ENCODE measurements around the gene CYBB. TPM values are rescaled to one million over a fixed set of nuclear protein-coding genes. Genes with fewer than 3 reads are reported as not detected.

The CYBB gene
- total and polyA plus RNA-seq, 2 of the 4 experiments (the other 2 are of a cell fraction), result not detected

DNA sequence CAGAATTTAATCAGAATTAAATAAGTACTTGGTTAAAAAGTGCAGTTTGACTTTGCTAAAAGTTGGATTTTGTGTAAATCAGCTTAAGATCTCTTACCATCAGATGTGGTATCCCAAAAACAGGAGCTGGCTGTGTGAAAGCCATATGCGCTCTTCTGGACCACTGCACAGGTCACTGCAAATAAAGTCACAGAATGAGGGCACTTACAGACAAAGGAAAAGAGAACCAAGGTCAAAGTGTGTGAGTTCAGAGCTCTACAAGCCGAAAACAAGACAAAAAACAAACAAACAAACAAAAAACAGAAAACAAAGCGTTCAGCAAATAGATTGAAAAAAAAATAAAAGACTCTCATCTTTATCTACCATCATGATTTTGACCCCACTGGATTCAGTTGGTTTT is 61.1 kb downstream of the CYBB start:
- TF ChIP-seq ELK1 (IDR thresholded peaks at IDR 0.05; ENCODE audit: borderline replicate concordance, low read depth, low read length), result no peak
- TF ChIP-seq MAFK (IDR thresholded peaks at IDR 0.05; ENCODE audit: low read depth, low read length), result no peak
- TF ChIP-seq SMC3 (IDR thresholded peaks at IDR 0.05; ENCODE audit: low read depth, low read length), result no peak
- TF ChIP-seq RAD21 (IDR thresholded peaks at IDR 0.05; ENCODE audit: low read length), result no peak
- dilution Hi-C loops (cut with HindIII; ENCODE audit: low sequenced_read_pairs, unreplicated experiment), result no loop called here
- ATAC-seq (ENCODE audit: low read depth) (no peak), DNase-seq (no peak)
- H2BK20ac ChIP-seq (ENCODE audit: low read depth, low read length), result no peak overlapping the region
- ChIA-PET POLR2A (ENCODE audit: unreplicated experiment) (no interaction called here), CTCF (interaction anchor here (1.7 kb wide), 1 partner anchor 16 kb away, joined by 6 read pairs; no protein-coding TSS in a partner anchor)
- no peak overlapping the region for H2BK15ac ChIP-seq (ENCODE audit: low read depth, low read length)
- no peak overlapping the region for H2BK120ac ChIP-seq (ENCODE audit: low read depth, low read length)
- H3K27me3 ChIP-seq (ENCODE audit: control insufficient read depth, insufficient read depth, low read length), result no peaks in the 10 kb centered on the region
- no peak overlapping the region for H2AFZ ChIP-seq (replicated peaks; ENCODE audit: low read length, poor library complexity)
- H4K91ac ChIP-seq (ENCODE audit: insufficient read depth, low read depth, low read length), result no peak overlapping the region
- no peak overlapping the region for H4K8ac ChIP-seq (ENCODE audit: low read depth in 2 of 2, low read length in 2 of 2)
- no peaks in the 10 kb centered on the region for H3K4me1 ChIP-seq (ENCODE audit: control insufficient read depth, insufficient read depth, low read length)
- intact Hi-C loops (cut with micrococcal nuclease), result no loop called here
- no peak overlapping the region for H3K27ac ChIP-seq (ENCODE audit: insufficient read depth, low read length)
- no peaks in the 10 kb centered on the region for H4K20me1 ChIP-seq (ENCODE audit: insufficient read depth, low read length)
- H3K23ac ChIP-seq (ENCODE audit: low read depth, low read length), result no peak overlapping the region
- H3K9ac ChIP-seq (ENCODE audit: low read depth, low read length), result no peak overlapping the region
- H3K4me2 ChIP-seq (ENCODE audit: low read depth, low read length), result no peak overlapping the region
- WGBS, 2 experiments (ENCODE audit: extremely low coverage in 2 of 2, insufficient read length in 1 of 2), result no CpG with 5 or more reads among the region's 3 CpGs
- no peak overlapping the region for H3K4ac ChIP-seq (ENCODE audit: low read depth, low read length)
- peaks cover 2% of the 10 kb centered on the region; the same call in 1 of the 2 replicates for H3K36me3 ChIP-seq (ENCODE audit: control insufficient read depth, insufficient read depth, low read length)
- H2AK5ac ChIP-seq (ENCODE audit: low read depth, low read length), result no peak overlapping the region
- H3K18ac ChIP-seq (ENCODE audit: low read depth, low read length), result no peak overlapping the region
- BruUV-seq (replicated peaks), result no TSS peak
- H3K79me1 ChIP-seq (ENCODE audit: low read depth in 1 of 2, low read length in 2 of 2), result peaks cover 3% of the 10 kb centered on the region in 2 experiments; a peak in 1 of 4 replicates
- H3K9me3 ChIP-seq (ENCODE audit: control insufficient read depth, insufficient read depth, low read length), result peaks cover 2% of the 10 kb centered on the region; the same call in 1 of the 2 replicates
- H3K9me1 ChIP-seq (ENCODE audit: insufficient read depth, low read length), result no peaks in the 10 kb centered on the region
- no peak overlapping the region for H3K4me3 ChIP-seq (ENCODE audit: insufficient read depth, low read depth, low read length)
- H3K56ac ChIP-seq (ENCODE audit: extremely low read depth, insufficient read depth, low read length), result no peak overlapping the region
- H2BK5ac ChIP-seq (ENCODE audit: low read depth, low read length, poor library complexity, severe bottlenecking), result no peak overlapping the region
- in situ Hi-C loops (cut with MboI; ENCODE audit: low sequenced_read_pairs), result no loop called here
- H3K14ac ChIP-seq (replicated peaks; ENCODE audit: low read depth, low read length), result no peak overlapping the region
- no peak overlapping the region for H2AK9ac ChIP-seq (replicated peaks; ENCODE audit: low read depth, low read length, poor library complexity)
- H4K5ac ChIP-seq (ENCODE audit: low read depth, low read length), result no peak overlapping the region

All from IMR-90 (cell line).